ENCODE data around the gene PPP2R2D.

GRCh38 chr10:131963811-131964210 lies 63.0 kb downstream of the PPP2R2D start:
- TF ChIP-seq POLR2A (IDR thresholded peaks at IDR 0.05; ENCODE audit: low read length) (no peak), GATA1 (IDR thresholded peaks at IDR 0.05; ENCODE audit: low read depth, low read length) (no peak)
